ENCODE data around the gene ODF2. TPM values are rescaled to one million over a fixed set of nuclear protein-coding genes. Genes with fewer than 3 reads are reported as not detected.
"Not testable (repeated sequence)": the region's sequence is repeated elsewhere in the genome, so short reads cannot be mapped to it uniquely, and the experiment has no call there.

Gene ODF2
- total RNA-seq, 1 donor from 2014 or later, result 45.0 TPM

- DNase-seq (ENCODE audit: low spot score, unreplicated experiment), result no peak
- Mint-ChIP-seq H3K36me3 (ENCODE audit: insufficient read depth) (peaks cover 14% of the 10 kb centered on the region), H3K4me1 (ENCODE audit: low read depth) (no peaks in the 10 kb centered on the region), H3K27me3 (no peaks in the 10 kb centered on the region), H3K4me3 (ENCODE audit: low read depth) (no peak overlapping the region), H3K27ac (no peak overlapping the region), H3K9me3 (ENCODE audit: low read depth) (no peaks in the 10 kb centered on the region)
- TF ChIP-seq CTCF (IDR thresholded peaks at IDR 0.05; ENCODE audit: unreplicated experiment), result no peak
These were observed 39.5 kb downstream of the ODF2 start for GRCh38 chr9:128495296-128495695.

- Mint-ChIP-seq H3K27me3 (no peaks in the 10 kb centered on the region), H3K9me3 (ENCODE audit: low read depth) (no peaks in the 10 kb centered on the region), H3K4me3 (ENCODE audit: low read depth) (no peak overlapping the region), H3K36me3 (ENCODE audit: insufficient read depth) (peaks cover 15% of the 10 kb centered on the region), H3K27ac (no peak overlapping the region), H3K4me1 (ENCODE audit: low read depth) (no peaks in the 10 kb centered on the region)
- no peak for DNase-seq (ENCODE audit: low spot score, unreplicated experiment)
- no peak for TF ChIP-seq CTCF (IDR thresholded peaks at IDR 0.05; ENCODE audit: unreplicated experiment)
These were observed 40.1 kb downstream of the ODF2 start for GRCh38 chr9:128495804-128496417.

GRCh38 chr9:128497824-128498610 lies 42.2 kb downstream of the ODF2 start:
- no peak overlapping the region for H3K4me3 Mint-ChIP-seq (ENCODE audit: low read depth)
- H3K36me3 Mint-ChIP-seq (ENCODE audit: insufficient read depth), result peaks cover 11% of the 10 kb centered on the region
- no peak for TF ChIP-seq CTCF (IDR thresholded peaks at IDR 0.05; ENCODE audit: unreplicated experiment)
- DNase-seq (ENCODE audit: low spot score, unreplicated experiment), result no peak
- no peaks in the 10 kb centered on the region for H3K27me3 Mint-ChIP-seq
- no peak overlapping the region for H3K27ac Mint-ChIP-seq
- H3K4me1 Mint-ChIP-seq (ENCODE audit: low read depth), result no peaks in the 10 kb centered on the region
- H3K9me3 Mint-ChIP-seq (ENCODE audit: low read depth), result no peaks in the 10 kb centered on the region

- Mint-ChIP-seq H3K4me3 (ENCODE audit: low read depth) (no peak overlapping the region), H3K27ac (no peak overlapping the region), H3K9me3 (ENCODE audit: low read depth) (no peaks in the 10 kb centered on the region), H3K27me3 (no peaks in the 10 kb centered on the region), H3K4me1 (ENCODE audit: low read depth) (peaks cover 3% of the 10 kb centered on the region), H3K36me3 (ENCODE audit: insufficient read depth) (peaks cover 11% of the 10 kb centered on the region)
- TF ChIP-seq CTCF (IDR thresholded peaks at IDR 0.05; ENCODE audit: unreplicated experiment), result no peak
- no peak for DNase-seq (ENCODE audit: low spot score, unreplicated experiment)
These were observed 43.1 kb downstream of the ODF2 start for GRCh38 chr9:128498911-128499310.

- no peaks in the 10 kb centered on the region for H3K27me3 Mint-ChIP-seq
- DNase-seq (ENCODE audit: low spot score, unreplicated experiment), result no peak
- peaks cover 11% of the 10 kb centered on the region for H3K36me3 Mint-ChIP-seq (ENCODE audit: insufficient read depth)
- TF ChIP-seq CTCF (IDR thresholded peaks at IDR 0.05; ENCODE audit: unreplicated experiment), result no peak
- H3K4me3 Mint-ChIP-seq (ENCODE audit: low read depth), result no peak overlapping the region
- no peak overlapping the region for H3K27ac Mint-ChIP-seq
- no peaks in the 10 kb centered on the region for H3K9me3 Mint-ChIP-seq (ENCODE audit: low read depth)
- peaks cover 4% of the 10 kb centered on the region for H3K4me1 Mint-ChIP-seq (ENCODE audit: low read depth)
These were observed 44.1 kb downstream of the ODF2 start for GRCh38 chr9:128499920-128500319.

- Mint-ChIP-seq H3K4me3 (ENCODE audit: low read depth) (peak overlapping the region; percentile 100), H3K27ac (peak overlapping the region; percentile 33)
- H3K4me1 Mint-ChIP-seq (ENCODE audit: low read depth); H3K27me3 Mint-ChIP-seq; H3K9me3 Mint-ChIP-seq (ENCODE audit: low read depth); H3K36me3 Mint-ChIP-seq (ENCODE audit: insufficient read depth); DNase-seq (ENCODE audit: low spot score, unreplicated experiment): not testable (repeated sequence)
These were observed 47.6 kb downstream of the ODF2 start for GRCh38 chr9:128503415-128503825.

Measured in progenitor cell of endocrine pancreas (in vitro differentiated cells).